Stimulated activated CD4-positive, alpha-beta T cell treated with anti-CD3 and anti-CD28 coated beads, Interleukin-15, amount 100 ng/mL, for 1 hour (primary cell): ENCODE data around the gene FOXP2.
"Not testable (repeated sequence)": the region's sequence is repeated elsewhere in the genome, so short reads cannot be mapped to it uniquely, and the experiment has no call there.

Experiments used
- DNase-seq, 2 donors: peaks; one replicate each; pipeline ENCODE4 v3.0.0-alpha.2; 2020; ENCODE audit warnings: low read depth in 1 of 2, low spot score in 1 of 2

Gene FOXP2

GRCh38 chr7:114497491-114497890 lies 82.9 kb downstream of the FOXP2 start:
- not testable (repeated sequence) for DNase-seq

- no peak for DNase-seq
These were observed 88.0 kb downstream of the FOXP2 start for GRCh38 chr7:114502454-114503254.

DNA sequence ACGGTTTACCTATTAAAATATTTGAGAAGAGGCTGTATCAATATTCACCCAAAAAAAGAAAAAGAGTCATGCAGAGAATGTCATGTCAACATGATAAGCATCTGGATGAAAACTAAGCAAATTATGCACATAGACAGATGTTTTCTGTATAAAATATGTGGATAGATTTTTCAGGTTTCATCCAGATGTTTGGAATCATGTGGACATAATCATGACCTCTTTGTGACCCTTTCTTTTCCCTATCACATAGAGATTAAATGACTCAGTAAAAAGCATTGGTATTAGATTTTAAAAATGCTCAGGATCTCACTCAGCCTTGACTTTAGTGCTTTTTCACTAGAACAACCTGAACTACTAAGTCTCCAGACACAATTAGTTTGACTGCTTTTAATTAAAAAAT lies 90.0 kb downstream of the FOXP2 start:
- DNase-seq = no peak

GRCh38 chr7:114507381-114507780 lies 92.8 kb downstream of the FOXP2 start:
- no peak for DNase-seq

DNA sequence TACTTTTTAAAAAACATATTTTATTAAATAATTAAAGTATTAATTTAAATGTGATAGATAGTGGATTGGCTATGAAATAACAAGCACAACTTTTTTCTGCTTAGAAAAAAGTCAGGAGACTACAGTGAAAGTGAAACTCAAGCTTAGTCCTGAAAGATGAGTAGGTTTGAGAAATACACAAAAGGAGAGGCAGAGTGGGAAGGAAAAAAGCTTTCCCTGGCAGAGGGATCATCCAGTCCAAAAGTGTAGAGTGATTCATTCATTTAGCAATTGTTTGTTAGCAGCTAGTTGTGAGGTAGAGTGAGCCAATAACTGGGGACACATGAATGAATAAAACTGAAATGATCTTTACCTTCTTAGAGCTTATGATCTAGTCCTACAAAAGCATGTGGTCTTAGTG lies 93.5 kb downstream of the FOXP2 start:
- DNase-seq = no peak

DNA sequence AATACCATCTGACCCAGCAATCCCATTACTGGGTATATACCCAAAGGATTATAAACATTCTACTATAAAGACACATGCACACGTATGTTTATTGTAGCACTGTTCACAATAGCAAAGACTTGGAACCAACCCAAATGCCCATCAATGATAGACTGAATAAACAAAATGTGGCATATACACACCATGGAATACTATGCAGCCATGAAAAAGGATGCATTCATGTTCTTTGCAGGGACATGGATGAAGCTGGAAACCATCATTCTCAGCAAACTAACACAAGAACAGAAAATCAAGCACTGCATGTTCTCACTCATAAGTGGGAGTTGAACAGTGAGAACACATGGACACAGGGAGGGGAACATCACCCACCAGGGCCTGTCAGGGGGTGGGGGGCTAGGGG lies 96.2 kb downstream of the FOXP2 start:
- DNase-seq = not testable (repeated sequence)

DNA sequence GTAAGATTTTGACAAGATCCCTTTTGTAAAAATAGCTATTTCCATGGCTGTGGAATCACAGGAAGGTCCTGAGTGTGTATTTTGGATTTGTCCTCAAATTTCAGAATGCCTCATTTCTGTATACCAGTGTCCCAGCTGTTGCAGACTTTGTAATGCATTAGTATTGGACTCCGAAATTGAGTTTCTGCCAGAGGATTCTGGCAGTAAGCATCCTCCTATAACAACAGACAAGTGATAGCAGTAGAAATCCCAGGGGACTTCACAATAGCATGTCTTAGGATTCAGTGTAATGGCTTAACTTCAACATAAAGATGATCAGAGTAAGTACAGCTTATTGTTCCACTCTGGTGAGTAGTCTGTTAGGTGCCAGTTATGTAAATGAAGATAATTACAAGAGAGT lies 104.6 kb downstream of the FOXP2 start:
- DNase-seq = no peak

DNA sequence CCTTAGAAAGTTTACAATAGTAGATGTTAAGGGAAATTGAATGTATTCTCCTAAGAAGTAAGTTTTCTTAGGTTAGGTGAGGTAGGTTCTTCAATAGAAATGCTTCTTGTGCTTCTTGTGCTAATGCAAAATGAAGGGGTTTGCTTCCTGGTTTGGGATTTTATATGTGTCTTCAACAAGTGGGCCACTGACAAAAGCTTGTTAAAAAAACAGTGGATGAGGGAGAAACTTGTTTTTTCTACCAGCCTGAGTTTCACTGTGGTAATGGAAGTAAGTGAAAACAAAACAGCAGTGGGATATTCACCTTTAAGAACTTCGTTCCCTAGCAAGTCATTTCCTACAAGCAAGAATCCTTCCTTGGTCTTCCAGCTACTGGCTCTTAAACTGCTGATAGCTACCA lies 107.5 kb downstream of the FOXP2 start:
- no peak for DNase-seq

DNA sequence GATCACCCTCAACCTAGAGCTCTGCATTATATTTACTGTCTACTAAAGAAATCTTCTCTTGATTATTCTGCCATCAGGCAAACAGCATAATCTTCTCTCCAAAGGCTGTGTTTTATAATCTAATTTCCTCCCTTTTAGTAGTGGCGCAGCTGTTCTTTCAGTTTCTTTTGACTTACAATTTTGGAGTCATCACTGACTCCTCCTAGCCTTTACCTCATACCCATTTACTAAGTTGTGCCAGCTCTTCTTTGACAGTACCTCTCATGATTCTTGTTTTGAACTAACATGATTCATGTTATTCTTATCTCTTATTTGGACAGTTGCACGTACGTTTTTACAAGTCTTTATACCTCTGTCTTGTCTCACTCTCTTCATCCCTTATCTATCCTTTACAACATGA lies 113.0 kb downstream of the FOXP2 start:
- DNase-seq = no peak

GRCh38 chr7:114530057-114530611 lies 115.5 kb downstream of the FOXP2 start:
- no peak for DNase-seq

- DNase-seq = no peak
These were observed 116.7 kb downstream of the FOXP2 start for GRCh38 chr7:114531326-114531725.

- no peak for DNase-seq
These were observed 118.5 kb downstream of the FOXP2 start for GRCh38 chr7:114533131-114533530.

- DNase-seq = no peak
These were observed 120.3 kb downstream of the FOXP2 start for GRCh38 chr7:114534953-114535352.

DNA sequence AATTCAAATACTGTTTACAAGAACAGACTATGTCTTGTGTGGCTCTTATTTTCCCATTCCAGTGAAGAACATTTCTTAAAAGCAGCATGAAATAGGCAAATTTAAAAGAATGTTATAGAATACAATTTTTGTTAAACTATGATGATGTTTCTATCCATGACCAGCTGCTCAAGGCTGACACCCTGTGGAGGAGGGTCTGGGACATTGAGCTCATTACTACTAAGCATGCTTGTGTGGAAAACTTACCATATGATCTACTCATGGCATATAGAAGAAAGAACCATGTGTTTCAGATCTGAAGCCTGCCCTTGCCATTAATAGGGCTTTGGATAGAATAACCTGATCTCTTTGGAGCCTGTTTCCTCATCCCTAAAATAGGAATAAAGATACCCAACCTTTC lies 125.0 kb downstream of the FOXP2 start:
- no peak for DNase-seq

GRCh38 chr7:114540291-114540690 lies 125.7 kb downstream of the FOXP2 start:
- no peak for DNase-seq

DNA sequence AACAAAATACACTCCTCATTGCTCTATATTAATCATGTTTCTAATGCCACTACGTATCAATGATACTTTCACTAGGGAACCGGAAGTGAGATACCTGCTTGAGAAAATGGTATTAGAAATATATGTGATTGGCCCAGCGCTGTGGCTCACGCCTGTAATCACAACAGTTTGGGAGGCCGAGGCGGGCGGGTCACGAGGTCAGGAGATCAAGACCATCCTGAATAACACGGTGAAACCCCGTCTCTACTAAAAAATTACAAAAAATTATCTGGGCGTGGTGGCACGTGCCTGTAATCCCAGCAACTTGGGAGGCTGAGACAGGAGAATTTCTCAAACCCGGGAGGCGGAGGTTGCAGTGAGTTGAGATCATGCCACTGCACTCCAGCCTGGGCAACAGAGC lies 132.7 kb downstream of the FOXP2 start:
- not testable (repeated sequence) for DNase-seq

DNA sequence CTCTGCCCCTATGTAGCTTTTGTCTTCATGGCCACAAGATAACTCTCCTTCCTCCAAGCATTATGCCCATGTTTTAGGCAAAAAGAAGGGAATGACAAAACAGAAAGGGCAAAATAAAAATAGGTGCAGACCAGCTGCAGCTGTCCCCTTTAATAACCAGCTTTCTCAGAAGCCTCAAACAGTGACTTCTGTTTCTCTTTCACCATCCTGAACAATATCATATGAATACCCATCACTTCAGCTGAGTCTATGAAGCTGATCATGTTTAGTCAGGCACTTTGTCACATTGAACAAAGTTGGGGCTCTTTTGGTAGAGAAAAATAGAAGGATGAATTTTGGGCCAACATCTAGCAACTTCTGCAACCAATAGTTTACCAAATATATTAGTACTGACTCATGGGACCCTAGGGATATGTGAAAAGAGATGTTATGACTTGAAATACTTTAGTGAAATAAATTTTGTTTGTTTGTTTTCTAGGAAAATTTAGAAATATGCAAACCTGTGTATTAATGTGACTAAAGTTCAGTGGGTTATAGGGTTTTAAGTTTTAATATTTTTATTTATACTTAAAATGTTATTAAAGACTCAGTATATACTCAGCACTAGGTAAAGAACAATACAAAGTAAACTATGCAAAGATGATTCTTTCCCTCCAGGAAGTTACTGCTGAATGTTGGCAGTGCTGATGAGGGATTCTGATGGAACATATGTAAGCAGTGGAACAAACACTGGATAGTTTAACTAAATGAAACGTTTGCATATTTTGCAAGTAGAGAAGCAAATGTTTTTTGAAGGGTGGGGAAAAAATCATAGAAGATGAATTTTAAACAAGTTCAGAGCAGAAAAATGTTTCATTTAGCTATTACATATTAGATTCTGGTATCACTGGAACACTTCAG lies 133.7 kb downstream of the FOXP2 start:
- no peak for DNase-seq

- DNase-seq = no peak
These were observed 140.3 kb downstream of the FOXP2 start for GRCh38 chr7:114554781-114555537.

- no peak for DNase-seq
These were observed 152.8 kb downstream of the FOXP2 start for GRCh38 chr7:114567416-114567815.

DNA sequence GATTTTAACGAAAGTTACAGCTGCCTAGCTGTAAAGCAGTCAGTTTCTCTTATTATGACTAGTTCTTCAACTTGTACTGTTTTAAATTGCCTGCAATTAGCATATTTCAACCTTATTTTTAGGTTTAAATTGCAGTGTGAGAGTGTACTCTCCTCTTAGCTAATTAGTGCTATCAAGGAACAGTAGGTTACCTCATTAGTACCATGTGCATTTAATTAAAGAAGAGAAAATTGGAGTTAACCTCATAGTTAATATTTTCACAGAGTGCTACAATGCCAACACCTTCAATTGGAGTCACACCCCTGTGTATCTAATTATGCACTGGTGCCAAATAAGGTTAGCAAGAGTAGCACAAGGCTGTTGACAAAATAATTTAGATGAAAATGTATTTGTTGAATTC lies 154.6 kb downstream of the FOXP2 start:
- DNase-seq = no peak

GRCh38 chr7:114574384-114574783 lies 159.8 kb downstream of the FOXP2 start:
- no peak for DNase-seq
